Stimulated activated CD8-positive, alpha-beta memory T cell treated with anti-CD3 and anti-CD28 coated beads, Interleukin-7, amount 100 ng/mL, for 48 hours (primary cell): ENCODE measurements around the gene NUP50.

ENCODE experiments used
- DNase-seq, 2 donors: peaks; one replicate each; pipeline ENCODE4 v3.0.0-alpha.2; 2020; ENCODE audit warnings: low read depth in 1 of 2; ENCODE audit errors: extremely low read depth in 1 of 2

NUP50 gene

GRCh38 chr22:45192701-45193187, 29.0 kb downstream of the NUP50 start:
- DNase-seq = no peak

- DNase-seq = no peak
Observed at GRCh38 chr22:45194686-45195085, 31.0 kb downstream of the NUP50 start.

GRCh38 chr22:45195616-45196015, 31.9 kb downstream of the NUP50 start:
- no peak for DNase-seq

- DNase-seq = no peak
Observed at GRCh38 chr22:45196308-45196707, 32.6 kb downstream of the NUP50 start.

- DNase-seq = no peak
Observed at GRCh38 chr22:45196926-45197605, 33.3 kb downstream of the NUP50 start.

GRCh38 chr22:45197606-45198462, 34.1 kb downstream of the NUP50 start:
- no peak for DNase-seq

- no peak for DNase-seq
Observed at GRCh38 chr22:45198463-45198795, 34.7 kb downstream of the NUP50 start.

- no peak for DNase-seq
Observed at GRCh38 chr22:45199723-45200122, 36.0 kb downstream of the NUP50 start.

GRCh38 chr22:45200230-45200629, 36.5 kb downstream of the NUP50 start:
- DNase-seq = no peak

GRCh38 chr22:45200860-45201511, 37.3 kb downstream of the NUP50 start:
- DNase-seq = no peak

GRCh38 chr22:45201678-45202332, 38.1 kb downstream of the NUP50 start:
- no peak for DNase-seq

- no peak for DNase-seq
Observed at GRCh38 chr22:45202333-45203149, 38.8 kb downstream of the NUP50 start.

- DNase-seq = no peak
Observed at GRCh38 chr22:45203150-45203951, 39.6 kb downstream of the NUP50 start.

GRCh38 chr22:45204241-45204640, 40.5 kb downstream of the NUP50 start:
- no peak for DNase-seq

GRCh38 chr22:45204819-45205218, 41.1 kb downstream of the NUP50 start:
- no peak for DNase-seq

GRCh38 chr22:45205276-45205925, 41.7 kb downstream of the NUP50 start:
- no peak for DNase-seq

- no peak for DNase-seq
Observed at GRCh38 chr22:45206233-45206632, 42.5 kb downstream of the NUP50 start.

GRCh38 chr22:45207533-45207932, 43.8 kb downstream of the NUP50 start:
- no peak for DNase-seq
